Gastrocnemius medialis (tissue), 4 donors: ENCODE data around the gene LTB. TPM values are rescaled to one million over a fixed set of nuclear protein-coding genes. Genes with fewer than 3 reads are reported as not detected.

Experiments used
- ATAC-seq, 2 donors: fragments of 150-250 bp; one replicate each; pipeline ENCODE4 v1.9.1; 2016
- DNase-seq, 2 donors: peaks; one replicate each; pipeline ENCODE4 v3.0.0-alpha.2; 2019
- H3K27ac ChIP-seq, 4 donors: fragments of 200-600 bp; sonication (generic); 1 replicate in 1 of 4; 2 replicates in 3 of 4; pipeline ENCODE4 v1.5.1; 2016 to 2018; ENCODE audit warnings: mild to moderate bottlenecking in 2 of 4, moderate library complexity in 1 of 4
- H3K27me3 ChIP-seq, 3 donors: fragments of 200-600 bp; sonication (generic) in 2 of 3; 1 replicate in 1 of 3; 2 replicates in 2 of 3; pipeline versions ENCODE4 v1.5.1 to v1.6.0; 2016 to 2019; ENCODE audit warnings: mild to moderate bottlenecking in 1 of 3, moderate library complexity in 1 of 3
- H3K36me3 ChIP-seq, 2 donors: fragments of 200-600 bp; sonication (generic) in 1 of 2; one replicate each; pipeline ENCODE4 v1.5.1; 2017 to 2018
- H3K4me1 ChIP-seq, 2 donors: fragments of 200-600 bp; sonication (generic) in 1 of 2; one replicate each; pipeline ENCODE4 v1.5.1; 2016 to 2017; ENCODE audit warnings: mild to moderate bottlenecking in 2 of 2
- H3K4me3 ChIP-seq, 4 donors: fragments of 200-600 bp; sonication (generic) in 3 of 4; 1 replicate in 1 of 4; 2 replicates in 3 of 4; pipeline ENCODE4 v1.5.1; 2016 to 2019; ENCODE audit warnings: mild to moderate bottlenecking in 2 of 4
- H3K9me3 ChIP-seq, 3 donors: fragments of 200-600 bp; sonication (generic) in 2 of 3; 1 replicate in 1 of 3; 2 replicates in 2 of 3; pipeline ENCODE4 v1.5.1; 2016 to 2019
- CTCF ChIP-seq, 5 experiments: fragments of 450-650 bp in 3 of 5; fragments of 200-600 bp in 2 of 5; sonication (generic) in 2 of 5; IDR thresholded peaks in 4 of 5; conservative IDR thresholded peaks in 1 of 5; 1 replicate in 4 of 5; 2 replicates in 1 of 5; pipeline ENCODE4 v1.5.1; 2016 to 2019; ENCODE audit warnings: antibody characterized with exemption in 5 of 5, mild to moderate bottlenecking in 3 of 5, moderate library complexity in 3 of 5
- POLR2A ChIP-seq, 2 donors: fragments of 450-650 bp; IDR thresholded peaks; one replicate each; pipeline ENCODE4 v1.6.1; 2017; ENCODE audit warnings: antibody characterized with exemption in 2 of 2, mild to moderate bottlenecking in 2 of 2, moderate library complexity in 2 of 2
- in situ Hi-C, 4 donors: fragments of 200-750 bp; cut with MboI; loops; one replicate each; pipeline versions ENCODE4 v1.15.0 to v1.8.0; 2017; ENCODE audit warnings: low sequenced_read_pairs in 4 of 4
- intact Hi-C: fragments of 100-400 bp; cut with DNase I; formaldehyde crosslinking; loops from one replicate; pipeline ENCODE4 v1.15.1; 2023; ENCODE audit warnings: low total_unique reads
- total RNA-seq, 4 donors: library from RNA; depleted of rRNA; stranded (reverse); fragments of >200 nt; gene quantifications; one replicate each; pipeline versions ENCODE4 v1.1.0 to v1.2.3, GENCODE V29; 2016

LTB gene
- total RNA-seq, 4 donors from 2014 or later: not detected

- peaks cover 0 to 5% of the 10 kb centered on the region in 2 donors for H3K4me1 ChIP-seq
- ATAC-seq (no peak), DNase-seq (no peak)
- in situ Hi-C loops (no loop called here), intact Hi-C loops (no loop called here)
- H3K36me3 ChIP-seq: no peaks in the 10 kb centered on the region
- no peak overlapping the region for H3K27ac ChIP-seq
- TF ChIP-seq POLR2A (IDR thresholded peaks at IDR 0.05): no peak
- no peak for TF ChIP-seq CTCF (IDR thresholded peaks at IDR 0.05 in 4 of 5, conservative IDR thresholded peaks at IDR 0.05 in 1 of 5)
- H3K4me3 ChIP-seq: no peak overlapping the region
- H3K27me3 ChIP-seq: no peaks in the 10 kb centered on the region
- no peaks in the 10 kb centered on the region for H3K9me3 ChIP-seq
Measured at GRCh38 chr6:31578184-31579118, 3.8 kb downstream of the LTB start.

GRCh38 chr6:31577579-31577966 lies 4.7 kb downstream of the LTB start:
- Histone ChIP-seq H3K4me3 (no peak overlapping the region), H3K27ac (no peak overlapping the region), H3K4me1 (peaks cover 0 to 5% of the 10 kb centered on the region in 2 donors), H3K9me3 (no peaks in the 10 kb centered on the region), H3K27me3 (no peaks in the 10 kb centered on the region), H3K36me3 (no peaks in the 10 kb centered on the region)
- no peak for TF ChIP-seq POLR2A (IDR thresholded peaks at IDR 0.05)
- TF ChIP-seq CTCF (IDR thresholded peaks at IDR 0.05 in 4 of 5, conservative IDR thresholded peaks at IDR 0.05 in 1 of 5): no peak
- in situ Hi-C loops: no loop called here
- no peak for DNase-seq
- intact Hi-C loops: no loop called here
- no peak for ATAC-seq

- Histone ChIP-seq H3K9me3 (no peaks in the 10 kb centered on the region), H3K27me3 (no peaks in the 10 kb centered on the region), H3K36me3 (no peaks in the 10 kb centered on the region), H3K4me3 (no peak overlapping the region), H3K4me1 (peaks cover 0 to 5% of the 10 kb centered on the region in 2 donors), H3K27ac (no peak overlapping the region)
- in situ Hi-C loops (no loop called here), intact Hi-C loops (no loop called here)
- DNase-seq: no peak
- TF ChIP-seq POLR2A (IDR thresholded peaks at IDR 0.05) (no peak), CTCF (IDR thresholded peaks at IDR 0.05 in 4 of 5, conservative IDR thresholded peaks at IDR 0.05 in 1 of 5) (no peak)
- no peak for ATAC-seq
Measured at GRCh38 chr6:31576897-31577578, 5.2 kb downstream of the LTB start.

GRCh38 chr6:31575952-31576685 lies 6.1 kb downstream of the LTB start:
- intact Hi-C loops: no loop called here

More at GRCh38 chr6:31575952-31576685, 6.1 kb downstream of the LTB start:
- Histone ChIP-seq H3K36me3 (no peaks in the 10 kb centered on the region), H3K27ac (peak overlapping the region in 2 of 4 donors; percentile 58 to 61), H3K4me3 (peak overlapping the region in 2 of 4 donors; percentile 22 to 44), H3K4me1 (peaks cover 0 to 5% of the 10 kb centered on the region in 2 donors), H3K9me3 (no peaks in the 10 kb centered on the region), H3K27me3 (no peaks in the 10 kb centered on the region)
- TF ChIP-seq POLR2A (IDR thresholded peaks at IDR 0.05): no peak
- in situ Hi-C loops: no loop called here
- ATAC-seq (no peak), DNase-seq (no peak)
